SK-N-SH (cell line): ENCODE data around the gene ELP1.

ENCODE experiments used
- MXI1 ChIP-seq: IDR thresholded peaks from 2 replicates; pipeline ENCODE4 v1.6.1; 2012; ENCODE audit warnings: mild to moderate bottlenecking, low read depth, low read length, improper control_type of control experiment
- TF ChIP-seq, protein P1 (sequence below): fragments of 200-600 bp; sonication (generic); IDR thresholded peaks from 2 replicates; pipeline ENCODE4 v1.6.1; 2017; ENCODE audit warnings: antibody characterized with exemption, mild to moderate bottlenecking, moderate library complexity

DNA sequence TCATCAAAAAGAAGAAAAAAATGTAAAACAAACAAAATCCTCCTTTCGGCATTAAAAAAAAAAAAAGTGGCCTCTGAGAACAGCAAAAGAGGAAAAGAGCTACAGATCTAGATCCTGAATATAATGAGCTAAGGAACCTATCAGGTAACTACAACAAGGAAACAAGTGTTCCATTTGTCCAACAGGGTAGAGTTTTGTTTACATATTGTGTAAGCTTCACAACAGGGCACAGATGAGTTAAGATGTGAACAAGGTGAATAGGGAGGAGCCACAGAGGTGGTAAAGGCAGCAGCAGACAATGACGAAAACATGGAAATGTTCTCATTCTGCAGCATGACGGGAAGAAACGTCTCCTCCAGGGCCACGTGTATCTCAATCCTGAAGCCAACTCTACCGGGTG, 14.4 kb downstream of the ELP1 start:
- TF ChIP-seq MXI1, result no peak
- TF ChIP-seq, protein P1, sequence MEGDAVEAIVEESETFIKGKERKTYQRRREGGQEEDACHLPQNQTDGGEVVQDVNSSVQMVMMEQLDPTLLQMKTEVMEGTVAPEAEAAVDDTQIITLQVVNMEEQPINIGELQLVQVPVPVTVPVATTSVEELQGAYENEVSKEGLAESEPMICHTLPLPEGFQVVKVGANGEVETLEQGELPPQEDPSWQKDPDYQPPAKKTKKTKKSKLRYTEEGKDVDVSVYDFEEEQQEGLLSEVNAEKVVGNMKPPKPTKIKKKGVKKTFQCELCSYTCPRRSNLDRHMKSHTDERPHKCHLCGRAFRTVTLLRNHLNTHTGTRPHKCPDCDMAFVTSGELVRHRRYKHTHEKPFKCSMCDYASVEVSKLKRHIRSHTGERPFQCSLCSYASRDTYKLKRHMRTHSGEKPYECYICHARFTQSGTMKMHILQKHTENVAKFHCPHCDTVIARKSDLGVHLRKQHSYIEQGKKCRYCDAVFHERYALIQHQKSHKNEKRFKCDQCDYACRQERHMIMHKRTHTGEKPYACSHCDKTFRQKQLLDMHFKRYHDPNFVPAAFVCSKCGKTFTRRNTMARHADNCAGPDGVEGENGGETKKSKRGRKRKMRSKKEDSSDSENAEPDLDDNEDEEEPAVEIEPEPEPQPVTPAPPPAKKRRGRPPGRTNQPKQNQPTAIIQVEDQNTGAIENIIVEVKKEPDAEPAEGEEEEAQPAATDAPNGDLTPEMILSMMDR, result no peak
